Measurements from ENCODE around the gene DESI2.

The DESI2 gene

DNA sequence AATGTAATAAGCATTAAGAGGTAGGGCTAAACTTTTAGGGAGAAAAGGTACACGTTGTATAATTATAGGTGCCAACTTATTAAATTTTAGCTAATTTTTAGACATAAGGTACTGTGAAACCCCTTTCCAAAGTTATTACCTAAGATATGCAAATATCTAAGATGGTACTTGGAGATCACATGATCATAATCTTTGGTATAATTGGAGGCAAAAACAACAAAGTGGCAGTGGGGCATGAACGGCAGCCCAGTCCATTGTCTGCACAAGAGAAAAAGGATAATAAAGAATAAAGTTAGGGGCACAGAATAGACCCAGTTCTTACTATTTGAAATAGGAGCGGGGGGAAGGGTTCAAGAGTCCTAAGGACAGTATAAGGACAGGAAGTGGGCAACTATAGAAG, 51.2 kb downstream of the DESI2 start:
- no peaks in the 10 kb centered on the region for H3K9me2 ChIP-seq (replicated peaks; ENCODE audit: insufficient read depth, low read length)
- no peak overlapping the region for H3K4me2 ChIP-seq (ENCODE audit: low read depth, low read length, poor library complexity, severe bottlenecking)
- no peak overlapping the region for H2AFZ ChIP-seq (ENCODE audit: low read depth, low read length, severe bottlenecking)
- TF ChIP-seq EZH2phosphoT487 (conservative IDR thresholded peaks at IDR 0.05; ENCODE audit: low read length) (no peak), CTCF (IDR thresholded peaks at IDR 0.05; ENCODE audit: insufficient read depth, low read length, poor library complexity, severe bottlenecking) (no peak)
- H3F3A ChIP-seq (ENCODE audit: insufficient read depth), result peaks cover 32% of the 10 kb centered on the region
- no peaks in the 10 kb centered on the region for H3K27me3 ChIP-seq (ENCODE audit: low read length)
- no peak overlapping the region for H3K4me3 ChIP-seq (ENCODE audit: insufficient read depth, low read length, poor library complexity, severe bottlenecking)
- peaks cover 37% of the 10 kb centered on the region for H3K36me3 ChIP-seq (ENCODE audit: low read length)
- no peak overlapping the region for H3K27ac ChIP-seq (ENCODE audit: low read depth, low read length)
- no peak overlapping the region for H3K9ac ChIP-seq (ENCODE audit: low read length)
- H3K79me2 ChIP-seq (ENCODE audit: insufficient read depth, low read length), result no peaks in the 10 kb centered on the region
- H3K9me3 ChIP-seq (ENCODE audit: insufficient read depth, low read length), result no peaks in the 10 kb centered on the region
- no peaks in the 10 kb centered on the region for H4K20me1 ChIP-seq (ENCODE audit: low read depth, low read length)

- Histone ChIP-seq H3K27me3 (ENCODE audit: low read length) (no peaks in the 10 kb centered on the region), H3K4me3 (ENCODE audit: insufficient read depth, low read length, poor library complexity, severe bottlenecking) (no peak overlapping the region), H3K9me3 (ENCODE audit: insufficient read depth, low read length) (no peaks in the 10 kb centered on the region), H2AFZ (ENCODE audit: low read depth, low read length, severe bottlenecking) (no peak overlapping the region), H4K20me1 (ENCODE audit: low read depth, low read length) (no peaks in the 10 kb centered on the region), H3K36me3 (ENCODE audit: low read length) (peaks cover 26% of the 10 kb centered on the region; the same call in 1 of the 2 replicates), H3K4me2 (ENCODE audit: low read depth, low read length, poor library complexity, severe bottlenecking) (no peak overlapping the region), H3K9ac (ENCODE audit: low read length) (no peak overlapping the region), H3K79me2 (ENCODE audit: insufficient read depth, low read length) (no peaks in the 10 kb centered on the region), H3K9me2 (replicated peaks; ENCODE audit: insufficient read depth, low read length) (no peaks in the 10 kb centered on the region), H3K27ac (ENCODE audit: low read depth, low read length) (peak overlapping the region; percentile 1; the same call in 1 of the 2 replicates), H3F3A (ENCODE audit: insufficient read depth) (peaks cover 42% of the 10 kb centered on the region)
- TF ChIP-seq EZH2phosphoT487 (conservative IDR thresholded peaks at IDR 0.05; ENCODE audit: low read length), result no peak
- no peak for TF ChIP-seq CTCF (IDR thresholded peaks at IDR 0.05; ENCODE audit: insufficient read depth, low read length, poor library complexity, severe bottlenecking)
Observed at GRCh38 chr1:244705261-244706234, 52.6 kb downstream of the DESI2 start.

- Histone ChIP-seq H3K36me3 (ENCODE audit: low read length) (peaks cover 14% of the 10 kb centered on the region; the same call in 1 of the 2 replicates), H3K27me3 (ENCODE audit: low read length) (no peaks in the 10 kb centered on the region), H3K9ac (ENCODE audit: low read length) (0 out of 2 replicates have a peak overlapping the region, but pooled peaks have one; percentile 29), H3K79me2 (ENCODE audit: insufficient read depth, low read length) (no peaks in the 10 kb centered on the region), H3F3A (ENCODE audit: insufficient read depth) (peaks cover 46% of the 10 kb centered on the region), H3K9me3 (ENCODE audit: insufficient read depth, low read length) (no peaks in the 10 kb centered on the region), H3K27ac (ENCODE audit: low read depth, low read length) (peak overlapping the region; percentile 83), H3K4me2 (ENCODE audit: low read depth, low read length, poor library complexity, severe bottlenecking) (no peak overlapping the region), H4K20me1 (ENCODE audit: low read depth, low read length) (no peaks in the 10 kb centered on the region), H3K9me2 (replicated peaks; ENCODE audit: insufficient read depth, low read length) (no peaks in the 10 kb centered on the region), H3K4me3 (ENCODE audit: insufficient read depth, low read length, poor library complexity, severe bottlenecking) (no peak overlapping the region), H2AFZ (ENCODE audit: low read depth, low read length, severe bottlenecking) (no peak overlapping the region)
- TF ChIP-seq CTCF (IDR thresholded peaks at IDR 0.05; ENCODE audit: insufficient read depth, low read length, poor library complexity, severe bottlenecking), result no peak
- no peak for TF ChIP-seq EZH2phosphoT487 (conservative IDR thresholded peaks at IDR 0.05; ENCODE audit: low read length)
Observed at GRCh38 chr1:244709076-244709475, 56.1 kb downstream of the DESI2 start.

All from SU-DHL-6 (cell line).